Uterus (tissue), 2 donors: ENCODE measurements around the gene AAMP.

Experiments
- POLR2A ChIP-seq, 2 donors: fragments of 450-650 bp; IDR thresholded peaks; one replicate each; pipeline ENCODE4 v1.6.1; 2016; ENCODE audit warnings: antibody characterized with exemption in 2 of 2, mild to moderate bottlenecking in 1 of 2, moderate library complexity in 1 of 2
- TF ChIP-seq, protein P1 (sequence below), 4 experiments: fragments of 200-600 bp in 2 of 4; fragments of 450-650 bp in 2 of 4; sonication (generic) in 2 of 4; IDR thresholded peaks; one replicate each; pipeline ENCODE4 v1.5.1; 2016 to 2019; ENCODE audit warnings: antibody characterized with exemption in 4 of 4, mild to moderate bottlenecking in 2 of 4, moderate library complexity in 1 of 4

GRCh38 chr2:218291318-218292047, 21.5 kb upstream of the AAMP start:
- TF ChIP-seq, protein P1, sequence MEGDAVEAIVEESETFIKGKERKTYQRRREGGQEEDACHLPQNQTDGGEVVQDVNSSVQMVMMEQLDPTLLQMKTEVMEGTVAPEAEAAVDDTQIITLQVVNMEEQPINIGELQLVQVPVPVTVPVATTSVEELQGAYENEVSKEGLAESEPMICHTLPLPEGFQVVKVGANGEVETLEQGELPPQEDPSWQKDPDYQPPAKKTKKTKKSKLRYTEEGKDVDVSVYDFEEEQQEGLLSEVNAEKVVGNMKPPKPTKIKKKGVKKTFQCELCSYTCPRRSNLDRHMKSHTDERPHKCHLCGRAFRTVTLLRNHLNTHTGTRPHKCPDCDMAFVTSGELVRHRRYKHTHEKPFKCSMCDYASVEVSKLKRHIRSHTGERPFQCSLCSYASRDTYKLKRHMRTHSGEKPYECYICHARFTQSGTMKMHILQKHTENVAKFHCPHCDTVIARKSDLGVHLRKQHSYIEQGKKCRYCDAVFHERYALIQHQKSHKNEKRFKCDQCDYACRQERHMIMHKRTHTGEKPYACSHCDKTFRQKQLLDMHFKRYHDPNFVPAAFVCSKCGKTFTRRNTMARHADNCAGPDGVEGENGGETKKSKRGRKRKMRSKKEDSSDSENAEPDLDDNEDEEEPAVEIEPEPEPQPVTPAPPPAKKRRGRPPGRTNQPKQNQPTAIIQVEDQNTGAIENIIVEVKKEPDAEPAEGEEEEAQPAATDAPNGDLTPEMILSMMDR (IDR thresholded peaks at IDR 0.05), result no peak
- TF ChIP-seq POLR2A (IDR thresholded peaks at IDR 0.05), result no peak
